HG02943 (cell line): ENCODE results near the gene LEPROT.

Experiments used
- ATAC-seq: cut with Tn5 transposase; IDR thresholded peaks from one replicate; pipeline ENCODE4 v1.9.1; 2021; ENCODE audit warnings: mild to moderate bottlenecking, low read depth, moderate library complexity; ENCODE audit not compliant: unreplicated experiment

LEPROT gene

DNA sequence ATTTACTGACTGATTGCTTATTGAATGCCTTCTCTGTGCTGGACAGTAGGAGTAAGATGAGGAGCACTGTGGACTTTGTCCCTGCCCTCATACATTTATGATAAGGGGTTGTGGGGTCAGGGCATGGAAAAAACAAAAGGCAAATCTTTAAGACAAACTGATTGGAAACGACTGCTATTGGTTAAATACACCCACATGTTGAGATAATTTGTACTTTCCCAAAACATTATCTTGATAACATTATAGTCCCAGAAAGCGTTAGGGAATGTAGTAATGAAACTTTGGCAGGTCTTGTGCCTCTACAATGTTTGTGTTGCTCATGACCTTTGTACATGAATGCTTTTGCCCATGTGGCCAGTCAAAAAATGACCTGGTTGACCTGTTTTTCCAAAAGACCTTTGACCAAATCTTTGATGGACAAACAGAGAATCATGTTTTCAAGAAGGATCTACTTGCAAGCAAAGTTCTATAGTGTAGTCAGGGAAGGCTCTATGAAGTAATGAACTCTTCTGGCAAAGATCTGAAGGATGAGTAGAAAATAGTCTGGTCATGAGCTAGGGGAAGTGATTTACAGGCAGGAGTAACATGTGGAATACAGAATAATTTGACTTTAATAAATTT lies 50.9 kb downstream of the LEPROT start:
- ATAC-seq = no peak

DNA sequence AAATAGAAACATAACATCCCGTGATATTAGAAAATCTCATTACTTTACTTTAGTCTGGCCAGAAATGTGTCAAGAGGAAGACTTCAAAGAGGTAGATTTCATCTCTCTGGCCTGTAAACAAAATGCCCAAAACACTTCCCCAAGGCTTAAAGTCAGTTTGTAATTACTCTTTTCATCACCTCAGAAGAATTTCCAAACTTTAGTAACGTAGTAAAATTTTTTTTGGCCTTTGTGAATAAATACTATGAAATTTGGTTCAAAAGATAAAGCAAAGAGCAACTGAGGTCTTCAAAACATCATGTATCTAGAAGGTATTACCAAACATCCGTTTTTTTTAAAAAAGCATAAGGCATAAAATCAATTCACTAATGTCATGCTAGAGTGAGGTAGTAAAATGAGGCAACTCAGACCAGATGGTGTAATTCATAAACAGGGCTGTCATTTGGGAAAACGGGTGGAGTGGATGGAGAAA lies 51.4 kb downstream of the LEPROT start:
- ATAC-seq = no peak

- ATAC-seq = no peak
Measured at GRCh38 chr1:65476327-65476726, 55.9 kb downstream of the LEPROT start.

GRCh38 chr1:65477414-65478378 lies 57.2 kb downstream of the LEPROT start:
- ATAC-seq = no peak

DNA sequence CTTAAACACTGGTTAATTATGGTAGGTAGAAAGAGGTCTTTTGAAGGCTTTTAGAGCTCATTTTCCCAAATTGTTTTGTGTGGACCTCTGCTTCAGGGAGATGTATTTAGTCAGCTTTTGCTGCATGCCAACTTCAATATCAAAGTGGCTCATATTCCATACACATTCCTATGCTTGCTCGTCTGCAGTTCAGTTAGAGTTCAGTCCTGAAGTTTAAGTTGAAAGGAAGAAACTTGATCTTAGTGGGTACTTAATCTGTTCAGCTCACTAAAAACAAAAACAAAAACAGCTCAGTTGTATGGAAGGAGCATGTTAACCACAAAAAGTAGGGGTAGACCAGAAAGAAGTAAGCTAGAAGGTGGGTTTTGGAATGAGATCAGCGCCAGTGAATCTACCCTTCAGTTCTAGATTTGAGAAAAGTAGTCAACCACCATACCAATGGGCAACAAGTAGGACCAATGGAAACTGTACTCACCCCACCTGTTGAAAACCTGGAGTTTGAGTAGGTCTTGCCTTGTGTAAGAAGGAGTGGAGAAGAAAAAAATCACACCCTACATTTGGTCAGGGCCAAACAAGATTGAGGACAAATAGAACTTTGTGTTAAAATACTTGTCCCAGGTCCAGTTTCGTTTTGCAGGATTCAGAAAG lies 58.0 kb downstream of the LEPROT start:
- no peak for ATAC-seq

GRCh38 chr1:65479554-65480204 lies 59.2 kb downstream of the LEPROT start:
- ATAC-seq = no peak

DNA sequence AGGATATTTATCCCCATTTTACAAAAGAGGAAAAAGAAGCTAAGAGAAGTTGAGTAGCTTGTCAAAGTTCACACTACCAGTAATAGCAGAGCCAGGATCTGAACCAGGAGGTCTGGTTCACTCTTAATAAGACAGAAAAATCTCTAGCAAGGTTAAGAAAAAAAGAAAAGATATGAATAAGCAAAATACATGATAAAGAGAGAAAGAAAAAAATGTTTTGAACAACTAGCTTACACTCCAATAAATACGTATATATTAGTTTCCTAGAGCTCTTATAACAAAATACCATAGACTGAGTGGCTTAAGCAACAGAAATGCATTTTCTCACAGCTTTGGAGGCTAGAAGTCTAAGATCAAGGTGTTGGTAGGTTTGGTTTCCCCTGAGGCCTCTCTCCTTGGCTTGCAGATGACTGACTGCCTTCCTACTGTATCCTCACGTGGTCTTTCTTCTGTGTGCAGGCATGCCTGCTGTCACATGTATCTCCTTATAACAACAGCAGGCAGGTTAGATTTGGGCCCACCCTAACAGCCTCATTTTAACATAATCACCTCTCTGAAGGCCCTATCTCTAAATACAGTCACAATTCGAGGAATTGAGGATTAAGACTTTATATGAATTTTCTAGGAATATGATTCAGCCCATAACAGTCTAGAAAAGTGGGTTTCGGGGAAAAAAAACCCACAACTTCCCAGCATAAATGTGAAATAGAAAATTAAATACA lies 60.4 kb downstream of the LEPROT start:
- no peak for ATAC-seq

GRCh38 chr1:65483993-65484754 lies 63.7 kb downstream of the LEPROT start:
- ATAC-seq = no peak
